ENCODE results near the gene ANO6. TPM values are rescaled to one million over a fixed set of nuclear protein-coding genes. Genes with fewer than 3 reads are reported as not detected.

ANO6 gene
- total and polyA plus RNA-seq, 2 of the 4 experiments (the other 2 are of a cell fraction), result 21.6 to 41.0 TPM

- H2AK9ac ChIP-seq (replicated peaks; ENCODE audit: low read depth, low read length, poor library complexity), result no peak overlapping the region
- H2AFZ ChIP-seq (replicated peaks; ENCODE audit: low read length, poor library complexity), result no peak overlapping the region
- H3K18ac ChIP-seq (ENCODE audit: low read depth, low read length), result no peak overlapping the region
- intact Hi-C loops (cut with micrococcal nuclease), result no loop called here
- in situ Hi-C loops (cut with MboI; ENCODE audit: low sequenced_read_pairs), result no loop called here
- no peak overlapping the region for H3K9ac ChIP-seq (ENCODE audit: low read depth, low read length)
- no peak overlapping the region for H3K56ac ChIP-seq (ENCODE audit: extremely low read depth, insufficient read depth, low read length)
- H4K8ac ChIP-seq (ENCODE audit: low read depth in 2 of 2, low read length in 2 of 2), result no peak overlapping the region
- H2BK15ac ChIP-seq (ENCODE audit: low read depth, low read length), result no peak overlapping the region
- no peak overlapping the region for H2BK120ac ChIP-seq (ENCODE audit: low read depth, low read length)
- H3K14ac ChIP-seq (replicated peaks; ENCODE audit: low read depth, low read length), result no peak overlapping the region
- H2BK20ac ChIP-seq (ENCODE audit: low read depth, low read length), result no peak overlapping the region
- no peak for ATAC-seq (ENCODE audit: low read depth)
- H2BK5ac ChIP-seq (ENCODE audit: low read depth, low read length, poor library complexity, severe bottlenecking), result no peak overlapping the region
- TF ChIP-seq RCOR1 (IDR thresholded peaks at IDR 0.05; ENCODE audit: insufficient replicate concordance, low read length) (no peak), MAFK (IDR thresholded peaks at IDR 0.05; ENCODE audit: low read depth, low read length) (no peak), MXI1 (IDR thresholded peaks at IDR 0.05; ENCODE audit: borderline replicate concordance, low read depth, low read length) (no peak)
- H3K36me3 ChIP-seq (ENCODE audit: control insufficient read depth, insufficient read depth, low read length), result no peaks in the 10 kb centered on the region
- no CpG with 5 or more reads among the region's 4 CpGs for WGBS, 2 experiments (ENCODE audit: extremely low coverage in 2 of 2, insufficient read length in 1 of 2)
- DNase-seq, result no peak
- 0 out of 2 replicates have a peak, but pooled peaks cover 3% of the 10 kb centered on the region for H3K9me1 ChIP-seq (ENCODE audit: insufficient read depth, low read length)
- no peak overlapping the region for H3K4me2 ChIP-seq (ENCODE audit: low read depth, low read length)
- no peaks in the 10 kb centered on the region for H3K27me3 ChIP-seq (ENCODE audit: control insufficient read depth, insufficient read depth, low read length)
- no peak overlapping the region for H4K91ac ChIP-seq (ENCODE audit: insufficient read depth, low read depth, low read length)
- dilution Hi-C loops (cut with HindIII; ENCODE audit: low sequenced_read_pairs, unreplicated experiment), result no loop called here
- H3K4me3 ChIP-seq (ENCODE audit: insufficient read depth, low read depth, low read length), result no peak overlapping the region
- H3K4me1 ChIP-seq (ENCODE audit: control insufficient read depth, insufficient read depth, low read length), result no peaks in the 10 kb centered on the region
- CTCF ChIA-PET, result no interaction called here
- H4K20me1 ChIP-seq (ENCODE audit: insufficient read depth, low read length), result peaks cover 20% of the 10 kb centered on the region; the same call in 1 of the 2 replicates
- BruUV-seq (replicated peaks), result no TSS peak
- no peak overlapping the region for H4K5ac ChIP-seq (ENCODE audit: low read depth, low read length)
- POLR2A ChIA-PET (ENCODE audit: unreplicated experiment), result no interaction called here
- H3K23ac ChIP-seq (ENCODE audit: low read depth, low read length), result no peak overlapping the region
- H3K9me3 ChIP-seq (ENCODE audit: control insufficient read depth, insufficient read depth, low read length), result no peaks in the 10 kb centered on the region
- H3K27ac ChIP-seq (ENCODE audit: insufficient read depth, low read length), result no peak overlapping the region
- peaks cover 9 to 56% of the 10 kb centered on the region in 2 experiments for H3K79me1 ChIP-seq (ENCODE audit: low read depth in 1 of 2, low read length in 2 of 2)
- no peak overlapping the region for H3K4ac ChIP-seq (ENCODE audit: low read depth, low read length)
- no peak overlapping the region for H2AK5ac ChIP-seq (ENCODE audit: low read depth, low read length)
Observed at GRCh38 chr12:45243963-45244362, 28.1 kb downstream of the ANO6 start.

Measured in IMR-90 (cell line).